Hair follicle dermal papilla cell (primary cell): ENCODE measurements around the gene SLC2A14. TPM values are rescaled to one million over a fixed set of nuclear protein-coding genes. Genes with fewer than 3 reads are reported as not detected.

Source experiments
- small RNA-seq: library from RNA; depleted of rRNA; stranded (forward); fragments of <200 nt; gene quantifications from one replicate; pipeline ENCODE3, GENCODE V24; 2012
- total RNA-seq: library from RNA; depleted of rRNA; stranded (reverse); fragments of >200 nt; gene quantifications from 2 replicates; pipeline ENCODE4 v1.2.3, GENCODE V29; 2012

SLC2A14 gene
- 0.16 and 0.24 TPM in 2 replicates for total RNA-seq

GRCh38 chr12:7872566-7873319, at the start of gene SLC2A14:
Gene SLC2A14 (minus strand): TSS chr12:7872915. CDS start chr12:7869880, 3,035 bp downstream.

GRCh38 chr12:7788884-7789528, 83.7 kb downstream of the SLC2A14 start, which contains the start of gene NANOG:
Gene NANOG (plus strand): TSS chr12:7789402. CDS start chr12:7789615, 213 bp downstream.

Small RNA genes lying within 50 kb of the gene (small RNA-seq; reads per million reads assigned to genes)
- gene RF00019: not detected

Other genes starting within 250 kb of the SLC2A14 start
- gene APOBEC1, start 207.0 kb downstream of the SLC2A14 start, total RNA-seq: not detected in 2 replicates
- gene GDF3, start 177.1 kb downstream of the SLC2A14 start, total RNA-seq: not detected in 2 replicates
- gene DPPA3, start 161.5 kb downstream of the SLC2A14 start, total RNA-seq: not detected in 2 replicates
- gene CLEC4C, start 125.5 kb downstream of the SLC2A14 start, total RNA-seq: not detected in 2 replicates
- gene NANOGNB, start 107.7 kb downstream of the SLC2A14 start, total RNA-seq: not detected in 2 replicates
- gene NANOG, start 83.5 kb downstream of the SLC2A14 start, total RNA-seq: not detected in 2 replicates
- gene SLC2A3, start 63.3 kb upstream of the SLC2A14 start, total RNA-seq: 74.5 and 75.3 TPM in 2 replicates
- 13.0 and 13.6 TPM in 2 replicates for gene FOXJ2, start 159.8 kb upstream of the SLC2A14 start, total RNA-seq
- gene C3AR1, start 193.4 kb upstream of the SLC2A14 start, total RNA-seq: 0.16 TPM in 1 of 2 replicates, not detected in the other
- gene NECAP1, start 209.4 kb upstream of the SLC2A14 start, total RNA-seq: 47.2 and 53.1 TPM in 2 replicates